GM11168 (cell line): ENCODE measurements around the gene NPTXR.

Experiments used
- in situ Hi-C: fragments of 300-500 bp; cut with MboI; formaldehyde crosslinking; loops from one replicate; pipeline ENCODE4 v1.12.0; 2022; ENCODE audit warnings: low sequenced_read_pairs; ENCODE audit not compliant: unreplicated experiment

The NPTXR gene

DNA sequence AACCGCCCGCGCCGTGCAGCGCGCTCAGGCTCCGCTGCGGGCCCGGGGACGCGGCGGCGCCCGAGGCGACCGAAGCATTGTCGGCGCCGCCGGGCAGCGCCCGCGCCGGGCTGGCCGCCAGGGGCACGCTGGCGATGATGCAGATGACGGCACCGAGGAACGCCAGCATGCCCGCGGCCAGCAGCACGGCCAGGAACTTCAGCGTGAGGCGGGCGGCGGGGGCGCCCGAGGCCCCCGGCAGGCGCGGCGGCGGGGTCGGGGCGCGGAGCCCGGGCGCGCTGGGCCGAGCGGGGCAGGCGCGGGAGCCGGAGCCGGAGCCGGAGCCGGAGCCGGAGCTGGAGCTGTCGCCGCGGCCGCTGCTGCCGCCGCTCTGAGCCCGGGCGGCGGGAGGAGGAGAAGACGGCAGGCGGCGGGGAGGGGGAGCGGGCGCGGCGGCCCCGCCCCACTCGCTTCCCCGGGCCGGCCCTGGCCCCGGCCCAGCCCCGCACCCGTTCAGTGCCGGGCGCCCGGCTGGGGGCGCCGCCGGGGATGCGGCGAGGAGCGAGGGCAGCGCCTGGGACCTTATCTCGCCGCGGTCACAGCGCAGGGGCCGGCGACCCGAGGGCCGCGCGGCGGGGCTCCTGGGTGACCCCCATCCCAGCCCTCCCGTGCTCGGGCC is at the start of gene NPTXR:
Gene NPTXR, minus strand, starts transcription at position 372 of the 658 bp plus-strand sequence.
- in situ Hi-C loops: no loop called here

DNA sequence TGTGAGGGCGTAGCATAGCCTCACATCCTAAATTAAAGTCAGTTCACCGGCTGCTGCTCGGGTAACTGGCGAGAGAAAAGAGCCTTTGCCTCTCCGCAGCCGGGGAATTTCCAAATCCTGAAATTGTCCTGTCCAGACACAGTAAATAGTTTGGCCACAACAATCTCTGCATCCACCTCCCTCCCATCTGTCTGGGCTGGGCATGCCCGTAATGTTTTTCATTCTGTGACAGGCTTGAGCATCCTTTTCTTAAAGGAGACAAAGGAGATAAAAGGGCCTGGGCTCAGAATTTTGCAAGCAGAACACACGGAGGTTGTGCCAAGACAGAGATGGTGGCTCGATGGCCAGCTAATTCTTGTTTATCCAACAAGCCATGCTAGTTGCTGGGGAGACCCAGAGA is 47.4 kb upstream of the NPTXR start:
- in situ Hi-C loops: no loop called here

DNA sequence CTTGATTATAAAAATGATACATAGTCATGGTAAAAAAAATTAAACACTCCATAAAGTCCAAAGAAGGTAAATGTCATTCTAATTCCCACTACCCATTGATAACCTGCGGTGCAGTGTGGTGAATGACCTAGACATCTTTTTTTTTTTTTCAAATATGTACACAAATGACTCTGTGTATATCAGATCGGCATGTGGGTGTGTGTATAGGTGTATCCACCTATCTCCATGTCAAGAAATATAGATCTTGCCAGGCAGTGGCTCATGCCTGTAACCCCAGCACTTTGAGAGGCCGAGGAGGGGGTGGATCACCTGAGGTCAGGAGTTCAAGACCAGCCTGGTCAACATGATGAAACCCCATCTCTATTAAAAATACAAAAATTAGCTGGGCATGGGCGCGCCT is 46.5 kb upstream of the NPTXR start:
- in situ Hi-C loops: no loop called here

DNA sequence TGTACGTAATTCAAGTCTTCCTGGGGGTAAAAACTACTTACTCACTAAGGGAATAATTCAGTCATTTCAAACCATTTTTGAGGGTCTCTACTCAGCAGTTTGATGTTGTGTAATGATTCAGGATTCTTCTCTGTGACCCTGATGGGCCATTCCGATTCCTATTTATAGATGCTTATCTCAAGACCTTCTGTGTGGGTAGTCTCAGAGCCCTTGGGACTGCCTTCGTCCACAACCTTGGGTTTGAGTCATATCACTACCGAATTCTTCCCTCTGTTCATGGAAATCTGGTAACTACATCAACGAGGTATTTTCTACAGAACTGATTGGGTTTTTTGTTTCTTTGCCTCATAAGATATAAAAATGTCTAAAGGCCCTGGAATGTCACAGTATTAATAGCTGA is 42.5 kb upstream of the NPTXR start:
- in situ Hi-C loops: no loop called here

DNA sequence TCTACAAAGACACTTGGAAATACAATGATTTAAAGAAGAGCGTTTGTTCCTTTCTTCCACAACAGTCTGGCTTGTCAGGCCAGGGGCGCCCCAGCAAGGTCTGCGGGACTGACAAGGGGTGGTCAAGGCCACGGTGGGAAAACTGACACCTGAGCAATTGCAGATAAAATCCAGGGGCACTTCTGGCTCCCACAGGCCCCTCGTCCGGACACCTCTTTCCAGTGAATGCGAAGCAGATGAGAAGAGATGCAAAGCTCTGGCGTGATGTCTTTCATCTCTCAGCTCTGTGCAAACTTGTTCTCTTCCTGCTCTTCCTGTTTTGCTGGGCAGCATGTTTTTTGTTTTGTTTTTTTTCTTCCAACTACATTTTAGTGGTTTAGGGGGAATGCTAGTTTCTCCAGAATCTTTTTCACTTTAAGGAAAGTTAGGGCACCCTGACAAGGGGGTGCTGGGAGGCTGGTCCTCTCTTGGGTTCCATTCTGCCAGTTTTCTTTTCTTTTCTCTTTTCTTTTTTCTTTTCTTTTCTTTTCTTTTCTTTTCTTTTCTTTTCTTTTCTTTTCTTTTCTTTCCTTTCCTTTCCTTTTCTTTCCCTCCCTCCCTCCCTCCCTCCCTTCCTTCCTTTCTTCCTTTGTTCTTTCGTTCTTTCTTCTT is 39.3 kb upstream of the NPTXR start:
- in situ Hi-C loops: no loop called here

DNA sequence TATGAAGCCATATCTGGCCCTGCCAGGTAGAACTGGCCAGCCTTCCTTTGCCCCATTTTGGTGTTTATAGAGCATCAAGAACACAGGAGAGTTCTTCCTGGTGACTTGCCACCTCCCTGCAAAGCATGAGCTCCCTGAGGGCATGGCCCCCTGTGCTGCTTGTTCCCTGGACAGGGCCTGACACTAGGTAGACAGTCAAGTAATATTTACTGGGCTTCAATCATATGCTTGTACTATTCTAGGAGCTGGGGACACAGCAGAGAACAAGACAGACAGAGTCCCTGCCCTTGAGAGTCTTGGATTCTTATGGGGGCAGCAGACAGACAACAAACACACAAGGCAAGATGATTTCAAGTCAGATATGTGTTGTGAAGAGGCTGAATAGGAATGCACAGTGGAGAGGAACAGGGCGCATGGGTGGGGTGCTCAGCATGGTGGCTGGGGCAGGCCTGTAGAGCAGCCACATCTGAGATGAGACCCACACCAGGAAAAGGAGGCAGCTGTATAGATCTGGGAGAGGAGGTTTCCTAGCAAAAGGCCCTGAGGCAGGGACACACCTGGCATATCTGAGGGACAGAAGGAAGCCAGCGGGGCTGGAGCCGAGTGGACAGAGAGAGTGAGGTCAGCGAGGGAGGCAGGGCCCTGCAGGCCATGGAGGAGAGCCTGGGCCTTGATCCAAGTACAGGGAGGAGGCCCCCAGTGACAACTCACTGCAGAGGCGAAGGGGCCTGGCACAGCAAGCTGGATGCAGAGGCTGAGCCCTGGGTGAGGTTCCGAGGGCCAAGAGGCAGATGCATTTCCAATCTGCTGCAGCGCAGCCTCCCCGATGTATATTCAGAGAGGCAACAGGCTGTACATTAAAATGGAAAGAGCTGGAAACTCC is 38.4 kb upstream of the NPTXR start:
- in situ Hi-C loops: no loop called here

DNA sequence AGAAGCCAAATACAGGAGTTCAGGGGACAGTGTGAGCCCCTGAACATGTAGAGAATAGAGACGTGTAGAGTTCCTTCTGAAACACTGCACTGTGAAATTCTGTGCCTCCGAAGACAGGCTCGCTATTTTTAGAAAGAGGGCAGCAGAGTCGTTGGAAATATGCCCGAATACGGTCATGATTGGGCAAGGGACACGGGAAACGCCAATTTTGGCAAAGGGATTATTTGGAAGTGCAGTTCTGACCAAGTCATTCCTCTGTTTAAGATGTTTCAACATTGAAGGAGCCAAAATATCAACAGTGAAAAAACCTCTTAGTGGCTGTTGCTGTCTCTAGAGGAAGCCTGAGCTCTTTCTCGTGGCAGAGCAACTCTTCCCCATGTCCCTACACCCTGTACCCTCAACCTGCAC is 37.6 kb upstream of the NPTXR start:
- in situ Hi-C loops: no loop called here

DNA sequence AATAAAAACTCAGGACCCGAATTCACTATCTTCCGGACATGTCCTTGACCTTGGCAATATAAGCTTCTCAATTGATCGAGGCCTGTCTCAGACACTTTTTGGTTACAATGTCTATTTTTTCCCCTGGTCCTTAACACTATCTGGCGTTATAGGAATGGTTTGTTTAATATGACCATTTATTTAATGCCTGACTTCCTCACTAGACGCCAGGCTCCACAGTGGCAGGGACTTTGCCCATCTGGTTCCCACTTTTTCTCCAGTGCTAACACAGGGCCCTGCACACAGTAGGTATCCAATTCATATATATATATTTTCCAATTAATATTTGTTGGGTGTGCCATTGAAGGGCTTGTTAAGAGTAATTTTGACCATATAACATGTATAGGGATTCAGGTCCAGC is 36.1 kb upstream of the NPTXR start:
- in situ Hi-C loops: loop anchor here (10.0 kb wide), 1 partner anchor 125 kb away; no protein-coding TSS in a partner anchor

DNA sequence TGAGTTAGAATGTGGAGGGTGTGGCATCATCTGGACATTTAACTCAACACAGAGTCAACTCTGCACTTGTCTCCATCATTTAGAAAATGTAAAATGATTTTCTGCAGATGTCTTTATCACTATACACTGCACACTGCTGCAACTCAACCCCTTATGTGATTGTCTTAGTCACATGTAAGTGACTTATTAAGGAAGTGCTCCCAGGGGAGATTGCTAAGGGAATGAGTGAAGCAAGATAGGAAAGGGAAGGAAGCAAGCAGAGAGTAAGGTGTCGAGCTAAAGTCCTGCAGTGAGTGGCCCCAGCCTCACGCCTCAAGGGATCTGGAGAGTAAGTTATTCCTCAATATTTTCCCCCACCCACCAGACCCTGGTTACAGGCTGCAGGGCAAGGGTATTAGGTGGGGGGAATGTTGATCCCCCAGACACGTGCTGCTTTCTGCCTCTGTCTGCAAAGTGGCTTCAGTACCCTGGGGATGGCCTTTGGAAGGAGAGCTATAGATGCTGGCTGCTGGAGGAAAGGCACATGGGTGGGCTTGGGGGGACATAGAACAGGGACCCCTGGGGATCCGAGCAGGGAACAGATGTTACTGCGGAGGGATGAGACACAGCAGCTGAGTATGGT is 35.4 kb upstream of the NPTXR start:
- in situ Hi-C loops: loop anchor here (10.0 kb wide), 1 partner anchor 126 kb away; no protein-coding TSS in a partner anchor

DNA sequence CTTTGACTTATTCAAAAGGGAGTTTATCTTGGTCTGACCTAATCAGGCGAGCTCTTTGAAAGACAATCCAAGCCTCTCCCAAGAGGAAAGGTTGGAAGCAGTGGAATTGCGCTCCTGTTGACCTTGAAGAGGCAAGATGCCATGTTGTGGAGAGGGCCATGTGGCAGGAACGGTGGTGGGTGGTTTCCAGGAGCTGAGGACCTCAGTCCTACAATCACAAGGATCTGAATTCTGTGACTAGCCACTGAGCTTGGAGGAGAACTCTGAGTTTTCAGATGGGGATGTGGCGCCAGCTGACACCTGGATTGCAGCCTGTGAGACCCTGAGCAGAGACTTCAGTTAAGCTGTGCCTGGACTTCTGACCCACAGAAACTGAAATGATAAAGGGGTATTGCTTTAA is 34.2 kb upstream of the NPTXR start:
- in situ Hi-C loops: loop anchor here (10.0 kb wide), 1 partner anchor 127 kb away; no protein-coding TSS in a partner anchor

DNA sequence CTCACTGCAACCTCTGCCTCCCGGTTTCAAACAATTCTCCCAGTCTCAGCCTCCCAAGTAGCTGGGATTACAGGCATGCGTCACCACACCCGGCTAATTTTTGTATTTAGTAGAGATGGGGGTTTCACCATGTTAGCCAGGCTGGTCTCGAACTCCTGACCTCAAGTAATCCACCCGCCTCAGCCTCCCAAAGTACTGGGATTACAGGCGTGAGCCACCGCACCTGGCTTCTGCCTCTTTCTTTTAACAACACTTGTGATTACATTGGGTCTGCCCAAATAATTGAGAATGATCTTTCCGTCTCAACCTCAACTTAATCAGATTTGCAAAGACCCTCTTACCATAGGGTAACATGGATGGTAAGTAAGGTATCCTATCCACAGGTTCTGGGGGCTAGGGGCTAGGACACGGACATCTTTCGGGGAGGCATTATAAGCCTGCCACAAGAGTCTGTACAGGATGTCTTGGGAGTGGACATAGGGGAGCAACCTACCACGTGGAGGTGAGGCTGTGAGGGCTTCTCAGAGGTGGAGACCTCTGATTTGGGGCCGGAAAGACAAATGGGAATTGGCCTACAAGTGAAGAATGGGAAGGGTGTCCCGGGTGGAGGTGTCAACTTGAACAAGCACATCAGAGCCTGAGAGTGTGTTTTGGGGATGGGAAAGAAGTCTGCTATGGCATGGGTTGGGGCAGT is 30.8 kb upstream of the NPTXR start:
- in situ Hi-C loops: loop anchor here (10.0 to 25.0 kb wide), 2 partner anchors 130 to 238 kb away; no protein-coding TSS in a partner anchor

DNA sequence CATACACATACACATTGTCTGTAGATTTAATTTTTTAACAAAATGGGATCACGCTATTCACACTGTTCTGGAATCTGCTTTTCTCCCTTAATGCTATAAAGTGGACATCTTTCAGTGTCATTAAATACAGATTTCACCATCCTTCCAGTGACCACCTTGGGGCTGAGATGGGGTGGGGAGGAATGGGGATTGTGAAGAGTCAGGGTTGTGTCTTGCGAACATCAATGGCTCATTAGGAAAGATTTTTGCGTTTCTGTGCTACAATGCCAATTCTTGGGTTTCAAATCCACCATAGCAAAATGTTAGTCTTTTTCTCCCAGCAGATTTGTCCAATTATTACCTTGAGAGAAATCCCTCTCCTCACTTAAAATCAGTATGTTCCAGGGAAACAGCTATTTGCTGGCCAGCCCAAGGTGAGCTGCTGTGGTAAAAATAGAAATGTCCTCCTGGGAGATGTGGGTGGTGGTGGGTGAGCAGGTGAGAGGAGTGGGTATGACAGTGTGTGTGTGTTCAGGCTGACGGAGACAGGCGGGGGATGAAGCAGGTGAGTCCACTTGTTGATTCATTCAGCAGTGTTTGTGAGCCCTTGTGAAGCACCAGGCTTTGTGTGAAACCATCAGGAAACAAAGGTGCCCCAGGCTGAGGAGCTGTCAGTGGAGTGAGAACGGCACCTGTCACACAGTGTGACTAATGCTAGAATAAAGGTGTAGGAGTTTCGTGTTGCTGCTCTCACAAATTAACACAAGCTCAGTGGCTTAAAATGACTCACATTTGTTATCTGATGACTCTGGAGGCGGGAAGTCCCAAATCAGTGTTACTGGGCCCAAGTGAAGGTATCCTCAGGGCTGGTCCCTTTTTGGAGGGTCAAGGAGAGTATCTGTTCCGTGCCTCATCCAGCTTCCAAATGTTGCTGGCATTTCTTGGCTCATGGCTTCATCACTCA is 29.9 kb upstream of the NPTXR start:
- in situ Hi-C loops: loop anchor here (10.0 to 25.0 kb wide), 2 partner anchors 131 to 239 kb away; no protein-coding TSS in a partner anchor

DNA sequence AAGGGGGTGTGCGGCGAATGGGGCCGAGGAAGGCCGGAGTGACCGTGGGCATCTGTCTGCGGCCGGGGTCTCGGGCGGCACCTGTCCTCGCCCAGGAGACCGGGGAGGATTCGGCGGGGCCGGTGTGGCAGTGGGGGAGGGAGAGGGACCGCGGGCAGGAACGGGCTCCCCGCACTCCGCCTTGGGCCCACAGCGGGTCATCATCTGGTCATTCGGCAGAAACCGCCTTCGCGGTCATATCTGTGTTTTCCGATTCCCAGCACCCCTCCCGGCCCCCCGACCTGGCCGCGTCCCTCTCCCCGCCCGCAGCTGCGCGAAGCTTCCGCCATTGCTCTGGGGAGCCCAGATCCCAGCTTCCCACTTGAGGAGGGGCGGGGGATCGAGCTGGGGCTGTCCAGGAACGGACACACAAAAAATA is 29.0 kb upstream of the NPTXR start:
- in situ Hi-C loops: loop anchor here (10.0 to 25.0 kb wide), 2 partner anchors 132 to 239 kb away; no protein-coding TSS in a partner anchor

DNA sequence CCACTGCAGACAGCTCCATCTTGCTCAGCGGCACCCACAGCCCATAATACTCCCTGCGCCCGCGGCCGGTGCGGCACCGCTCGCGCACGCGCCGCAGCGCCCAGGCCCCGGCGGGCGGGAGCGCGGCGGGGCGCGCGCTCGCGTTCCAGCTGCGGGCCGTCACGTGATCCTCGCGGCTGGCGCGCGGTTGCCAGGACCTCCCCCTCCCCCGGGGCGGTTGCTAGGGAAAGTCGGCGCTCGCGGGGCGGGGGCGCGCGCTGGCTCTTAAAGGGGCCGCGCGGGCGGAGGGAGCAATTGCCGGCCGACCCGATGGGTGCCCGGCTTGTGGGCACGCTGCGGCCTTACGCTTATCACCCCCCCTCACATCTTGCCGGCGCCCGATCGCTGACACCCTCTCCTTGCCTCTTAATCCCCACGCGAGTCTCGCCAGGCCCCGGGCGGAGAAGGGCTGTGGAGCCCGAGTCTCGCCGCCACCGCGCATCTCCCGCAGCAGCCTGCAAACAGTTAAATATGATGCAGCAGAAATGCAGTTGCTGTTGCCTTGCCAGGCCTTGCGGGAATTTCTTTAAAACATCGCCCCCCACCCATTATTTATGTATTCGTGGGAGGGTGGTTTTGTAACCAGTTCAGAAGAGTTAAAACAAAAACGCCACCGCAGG is 28.5 kb upstream of the NPTXR start, which contains the start of gene CBX6:
Gene CBX6, minus strand, starts transcription at position 45 of the 659 bp plus-strand sequence. Its CDS starts 26 bp downstream, at position 19.
- in situ Hi-C loops: loop anchor here (10.0 to 25.0 kb wide), 2 partner anchors 132 to 240 kb away; no protein-coding TSS in a partner anchor

DNA sequence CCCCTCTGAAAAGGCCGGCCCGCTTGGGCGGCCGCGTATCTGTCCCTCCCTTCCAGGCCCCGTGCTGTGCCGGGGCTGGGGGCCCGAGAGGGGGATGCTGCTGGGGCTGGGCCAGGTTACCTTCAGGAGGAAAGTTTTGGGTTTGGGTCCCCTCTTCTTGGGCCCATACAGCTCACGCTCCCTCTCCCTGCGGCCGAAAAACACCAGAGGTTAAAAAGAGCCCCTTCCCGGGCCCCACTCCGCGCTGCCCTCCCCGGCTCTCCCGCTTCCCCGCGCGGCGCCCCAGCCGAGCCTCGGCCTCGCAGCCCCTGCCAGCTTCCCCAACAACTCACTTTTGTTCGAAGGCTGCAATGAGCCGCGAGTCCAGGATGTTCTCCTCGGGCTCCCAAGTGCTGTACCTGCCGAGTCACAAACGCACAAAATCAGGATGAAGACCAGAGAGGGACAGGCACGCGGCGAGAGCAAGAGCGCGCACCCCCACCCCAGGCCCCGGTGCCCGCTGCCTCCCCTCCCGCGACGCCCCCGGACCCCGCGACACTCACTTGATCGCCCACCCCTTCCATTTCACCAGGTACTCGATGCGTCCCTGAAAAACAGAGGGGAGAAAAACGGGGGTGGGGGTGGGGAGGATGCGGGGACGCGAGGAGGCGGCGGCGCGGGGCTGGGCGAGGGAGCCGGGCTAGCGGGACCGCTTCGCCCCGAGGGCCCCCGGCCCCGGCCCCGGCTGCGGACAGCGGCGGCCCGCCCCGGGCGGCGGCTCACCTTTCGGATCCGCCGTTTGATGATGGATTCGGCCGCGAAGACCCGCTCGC is 27.7 kb upstream of the NPTXR start:
- in situ Hi-C loops: loop anchor here (10.0 to 25.0 kb wide), 2 partner anchors 133 to 241 kb away; no protein-coding TSS in a partner anchor

DNA sequence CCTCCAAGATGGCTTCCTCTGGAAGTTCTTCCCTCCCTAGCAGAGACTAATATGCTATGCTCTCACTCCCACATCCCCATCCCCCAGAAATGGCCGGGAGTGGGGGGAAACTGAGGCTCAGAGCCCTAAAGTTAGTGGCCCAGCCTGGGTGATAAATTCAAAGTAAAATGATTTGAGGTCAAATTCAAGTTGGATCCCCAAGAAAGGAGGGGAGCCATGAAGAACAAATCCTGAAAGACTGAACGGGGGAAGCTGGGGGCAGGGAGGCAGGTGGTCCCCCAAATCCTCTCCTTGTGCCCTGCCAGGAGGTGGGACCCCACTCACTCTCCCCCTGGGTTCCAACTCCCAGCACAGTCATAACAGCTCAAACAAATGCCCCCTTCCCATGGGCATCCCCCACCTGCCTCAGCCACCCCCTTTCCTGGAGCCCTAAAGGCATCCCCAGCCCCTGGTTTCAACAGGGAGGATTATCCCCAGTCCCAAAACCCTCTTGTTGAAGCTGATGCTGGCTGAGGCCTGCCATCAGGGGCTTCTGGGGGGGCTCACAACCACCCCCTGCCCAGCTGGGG is 27.0 kb upstream of the NPTXR start:
- in situ Hi-C loops: loop anchor here (10.0 to 25.0 kb wide), 2 partner anchors 134 to 241 kb away; no protein-coding TSS in a partner anchor
